ENCODE results near the gene HSDL2.
"Not testable (repeated sequence)": the region's sequence is repeated elsewhere in the genome, so short reads cannot be mapped to it uniquely, and the experiment has no call there.

The HSDL2 gene

DNA sequence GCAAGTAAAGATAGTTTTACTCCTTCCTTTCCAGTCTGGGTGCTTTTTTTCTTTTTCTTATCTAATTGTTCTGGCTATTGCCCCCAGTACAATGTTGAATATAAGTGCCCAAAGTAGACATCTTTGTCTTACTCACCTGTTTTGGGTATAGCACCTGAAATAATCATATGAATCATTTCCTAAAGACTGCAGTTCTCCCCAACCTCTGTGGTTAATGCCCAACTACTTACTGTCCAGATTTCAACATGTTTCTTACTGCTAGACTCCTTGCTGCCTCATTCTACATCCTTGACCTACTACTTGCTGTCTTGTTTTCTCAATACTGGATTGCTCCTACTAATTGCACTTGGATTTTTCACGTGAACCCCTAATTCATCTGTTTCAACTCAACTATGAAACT lies 8.8 kb upstream of the HSDL2 start:
- Histone ChIP-seq H2BK120ac (ENCODE audit: low read depth, low read length) (no peak overlapping the region), H3K27ac (ENCODE audit: low read length, poor library complexity, severe bottlenecking) (no peak overlapping the region), H4K8ac (ENCODE audit: low read length) (no peak overlapping the region), H2AFZ (ENCODE audit: low read depth, low read length) (no peak overlapping the region), H3K4me2 (ENCODE audit: low read length, poor library complexity, severe bottlenecking) (no peak overlapping the region), H3K4me1 (ENCODE audit: control insufficient read depth, insufficient read depth, low read depth, low read length) (no peaks in the 10 kb centered on the region), H2BK5ac (ENCODE audit: low read depth, low read length, poor library complexity, severe bottlenecking) (no peak overlapping the region), H3K18ac (ENCODE audit: low read depth in 1 of 2, low read length in 2 of 2) (no peak overlapping the region), H2BK15ac (ENCODE audit: low read depth, poor library complexity, severe bottlenecking) (no peak overlapping the region), H2AK5ac (ENCODE audit: low read length, severe bottlenecking) (no peak overlapping the region), H3K9me3 (ENCODE audit: control insufficient read depth, low read length) (no peaks in the 10 kb centered on the region), H3K9ac (ENCODE audit: low read length) (no peak overlapping the region), H3K23ac (ENCODE audit: low read length in 2 of 2) (no peak overlapping the region), H3K14ac (ENCODE audit: low read length in 2 of 2) (no peak overlapping the region), H3K4me3 (ENCODE audit: insufficient read depth in 1 of 2, low read depth in 1 of 2, low read length in 2 of 2) (no peak overlapping the region), H3K79me1 (replicated peaks; ENCODE audit: low read length, poor library complexity, severe bottlenecking) (peaks cover 3% of the 10 kb centered on the region), H4K91ac (ENCODE audit: low read length) (no peak overlapping the region), H2BK12ac (ENCODE audit: low read length in 2 of 2) (no peak overlapping the region), H3K4ac (ENCODE audit: low read depth in 1 of 2, low read length in 2 of 2) (no peak overlapping the region), H3K27me3 (ENCODE audit: control insufficient read depth in 1 of 2, insufficient read depth in 1 of 2, low read length in 2 of 2) (no peaks in the 10 kb centered on the region), H3K36me3 (ENCODE audit: control insufficient read depth in 1 of 2, insufficient read depth in 2 of 2, low read depth in 1 of 2, low read length in 2 of 2) (no peaks in the 10 kb centered on the region)
- no peak for DNase-seq
- WGBS = 100% methylated on average over 1 of the region's 1 CpG

DNA sequence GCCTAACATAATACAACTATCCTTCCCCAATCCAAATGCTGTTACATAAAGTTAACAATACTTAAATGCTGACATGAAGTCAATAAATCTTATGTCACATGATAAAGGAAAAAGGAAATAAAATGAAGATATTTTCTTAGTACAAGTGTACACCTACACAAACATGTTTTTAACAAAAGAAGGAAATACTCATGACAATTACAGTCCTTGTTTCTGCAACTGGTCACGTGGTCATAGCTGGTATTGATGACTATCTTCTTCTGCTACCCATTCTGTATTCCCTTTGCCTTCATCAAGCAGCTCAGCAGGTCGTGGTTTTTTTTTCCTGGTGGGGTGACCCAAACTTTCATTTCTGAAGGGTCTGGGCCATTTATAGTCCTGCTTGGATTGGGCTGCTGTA lies 6.2 kb upstream of the HSDL2 start:
- not testable (repeated sequence) for H3K79me1 ChIP-seq (replicated peaks; ENCODE audit: low read length, poor library complexity, severe bottlenecking); H3K9ac ChIP-seq (ENCODE audit: low read length); H3K4me1 ChIP-seq (ENCODE audit: control insufficient read depth, insufficient read depth, low read depth, low read length); H2BK15ac ChIP-seq (ENCODE audit: low read depth, poor library complexity, severe bottlenecking); H3K27ac ChIP-seq (ENCODE audit: low read length, poor library complexity, severe bottlenecking); H3K23ac ChIP-seq (ENCODE audit: low read length in 2 of 2); H2BK12ac ChIP-seq (ENCODE audit: low read length in 2 of 2); H3K9me3 ChIP-seq (ENCODE audit: control insufficient read depth, low read length); H3K14ac ChIP-seq (ENCODE audit: low read length in 2 of 2); H2BK120ac ChIP-seq (ENCODE audit: low read depth, low read length); H3K4me3 ChIP-seq (ENCODE audit: insufficient read depth in 1 of 2, low read depth in 1 of 2, low read length in 2 of 2); H3K36me3 ChIP-seq (ENCODE audit: control insufficient read depth in 1 of 2, insufficient read depth in 2 of 2, low read depth in 1 of 2, low read length in 2 of 2); H2AK5ac ChIP-seq (ENCODE audit: low read length, severe bottlenecking); DNase-seq; H4K8ac ChIP-seq (ENCODE audit: low read length); H2BK5ac ChIP-seq (ENCODE audit: low read depth, low read length, poor library complexity, severe bottlenecking); H3K18ac ChIP-seq (ENCODE audit: low read depth in 1 of 2, low read length in 2 of 2); H3K4me2 ChIP-seq (ENCODE audit: low read length, poor library complexity, severe bottlenecking); H2AFZ ChIP-seq (ENCODE audit: low read depth, low read length); H3K4ac ChIP-seq (ENCODE audit: low read depth in 1 of 2, low read length in 2 of 2); H4K91ac ChIP-seq (ENCODE audit: low read length); H3K27me3 ChIP-seq (ENCODE audit: control insufficient read depth in 1 of 2, insufficient read depth in 1 of 2, low read length in 2 of 2)
- WGBS = 76% methylated on average over 2 of the region's 2 CpGs

DNA sequence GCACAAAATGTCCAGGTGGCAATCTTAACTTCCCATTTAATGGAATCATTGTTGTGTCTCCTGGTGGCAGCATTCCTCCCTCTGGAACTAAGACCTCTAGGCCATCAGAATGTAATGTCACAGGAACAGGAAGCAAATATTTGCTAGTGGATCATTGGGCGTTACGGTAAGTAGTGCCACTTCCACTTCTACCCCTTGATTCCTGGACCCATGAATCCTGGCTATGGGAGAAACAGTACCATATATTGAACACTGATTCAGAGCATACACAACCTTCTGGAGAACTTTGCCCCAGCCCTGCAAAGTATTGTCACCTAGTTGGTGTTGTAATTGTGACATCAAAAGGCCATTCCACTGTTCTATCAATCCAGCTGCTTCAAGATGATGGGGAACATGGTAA lies 5.7 kb upstream of the HSDL2 start:
- H2BK120ac ChIP-seq (ENCODE audit: low read depth, low read length); H3K14ac ChIP-seq (ENCODE audit: low read length in 2 of 2); H2BK15ac ChIP-seq (ENCODE audit: low read depth, poor library complexity, severe bottlenecking); H2BK12ac ChIP-seq (ENCODE audit: low read length in 2 of 2); H4K8ac ChIP-seq (ENCODE audit: low read length); H3K9me3 ChIP-seq (ENCODE audit: control insufficient read depth, low read length); H3K18ac ChIP-seq (ENCODE audit: low read depth in 1 of 2, low read length in 2 of 2); H3K79me1 ChIP-seq (replicated peaks; ENCODE audit: low read length, poor library complexity, severe bottlenecking); H3K23ac ChIP-seq (ENCODE audit: low read length in 2 of 2); H3K4me3 ChIP-seq (ENCODE audit: insufficient read depth in 1 of 2, low read depth in 1 of 2, low read length in 2 of 2); H4K91ac ChIP-seq (ENCODE audit: low read length); H2AK5ac ChIP-seq (ENCODE audit: low read length, severe bottlenecking); H3K27me3 ChIP-seq (ENCODE audit: control insufficient read depth in 1 of 2, insufficient read depth in 1 of 2, low read length in 2 of 2); H3K27ac ChIP-seq (ENCODE audit: low read length, poor library complexity, severe bottlenecking); H3K36me3 ChIP-seq (ENCODE audit: control insufficient read depth in 1 of 2, insufficient read depth in 2 of 2, low read depth in 1 of 2, low read length in 2 of 2); H3K9ac ChIP-seq (ENCODE audit: low read length); DNase-seq; H3K4ac ChIP-seq (ENCODE audit: low read depth in 1 of 2, low read length in 2 of 2); H2AFZ ChIP-seq (ENCODE audit: low read depth, low read length); H3K4me2 ChIP-seq (ENCODE audit: low read length, poor library complexity, severe bottlenecking); H2BK5ac ChIP-seq (ENCODE audit: low read depth, low read length, poor library complexity, severe bottlenecking); H3K4me1 ChIP-seq (ENCODE audit: control insufficient read depth, insufficient read depth, low read depth, low read length): not testable (repeated sequence)
- 94% methylated on average over 2 of the region's 2 CpGs for WGBS

- Histone ChIP-seq H2AFZ (ENCODE audit: low read depth, low read length) (no peak overlapping the region), H3K9me3 (ENCODE audit: control insufficient read depth, low read length) (no peaks in the 10 kb centered on the region), H3K23ac (ENCODE audit: low read length in 2 of 2) (no peak overlapping the region), H3K14ac (ENCODE audit: low read length in 2 of 2) (no peak overlapping the region), H3K79me1 (replicated peaks; ENCODE audit: low read length, poor library complexity, severe bottlenecking) (peaks cover 5% of the 10 kb centered on the region), H3K27me3 (ENCODE audit: control insufficient read depth in 1 of 2, insufficient read depth in 1 of 2, low read length in 2 of 2) (no peaks in the 10 kb centered on the region), H3K4me2 (ENCODE audit: low read length, poor library complexity, severe bottlenecking) (no peak overlapping the region), H3K36me3 (ENCODE audit: control insufficient read depth in 1 of 2, insufficient read depth in 2 of 2, low read depth in 1 of 2, low read length in 2 of 2) (no peaks in the 10 kb centered on the region), H2BK15ac (ENCODE audit: low read depth, poor library complexity, severe bottlenecking) (no peak overlapping the region), H2BK120ac (ENCODE audit: low read depth, low read length) (no peak overlapping the region), H3K4ac (ENCODE audit: low read depth in 1 of 2, low read length in 2 of 2) (no peak overlapping the region), H3K18ac (ENCODE audit: low read depth in 1 of 2, low read length in 2 of 2) (no peak overlapping the region), H4K8ac (ENCODE audit: low read length) (no peak overlapping the region), H2BK5ac (ENCODE audit: low read depth, low read length, poor library complexity, severe bottlenecking) (no peak overlapping the region), H3K4me3 (ENCODE audit: insufficient read depth in 1 of 2, low read depth in 1 of 2, low read length in 2 of 2) (no peak overlapping the region), H3K9ac (ENCODE audit: low read length) (no peak overlapping the region), H4K91ac (ENCODE audit: low read length) (no peak overlapping the region), H3K27ac (ENCODE audit: low read length, poor library complexity, severe bottlenecking) (no peak overlapping the region), H2BK12ac (ENCODE audit: low read length in 2 of 2) (no peak overlapping the region), H2AK5ac (ENCODE audit: low read length, severe bottlenecking) (no peak overlapping the region), H3K4me1 (ENCODE audit: control insufficient read depth, insufficient read depth, low read depth, low read length) (no peaks in the 10 kb centered on the region)
- no peak for DNase-seq
- 89% methylated on average over 5 of the region's 5 CpGs for WGBS
Observed at GRCh38 chr9:112375361-112375760, 4.5 kb upstream of the HSDL2 start.
